ENCODE results near the gene WIPI1.
"Not testable (repeated sequence)": the region's sequence is repeated elsewhere in the genome, so short reads cannot be mapped to it uniquely, and the experiment has no call there.

Gene WIPI1, protein sequence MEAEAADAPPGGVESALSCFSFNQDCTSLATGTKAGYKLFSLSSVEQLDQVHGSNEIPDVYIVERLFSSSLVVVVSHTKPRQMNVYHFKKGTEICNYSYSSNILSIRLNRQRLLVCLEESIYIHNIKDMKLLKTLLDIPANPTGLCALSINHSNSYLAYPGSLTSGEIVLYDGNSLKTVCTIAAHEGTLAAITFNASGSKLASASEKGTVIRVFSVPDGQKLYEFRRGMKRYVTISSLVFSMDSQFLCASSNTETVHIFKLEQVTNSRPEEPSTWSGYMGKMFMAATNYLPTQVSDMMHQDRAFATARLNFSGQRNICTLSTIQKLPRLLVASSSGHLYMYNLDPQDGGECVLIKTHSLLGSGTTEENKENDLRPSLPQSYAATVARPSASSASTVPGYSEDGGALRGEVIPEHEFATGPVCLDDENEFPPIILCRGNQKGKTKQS

GRCh38 chr17:68457168-68457538 is at the start of gene WIPI1:
WIPI1 (minus strand) TSS chr17:68457496; CDS start chr17:68457421, 75 bp downstream.
- no peak for DNase-seq (ENCODE audit: low read depth)

- DNase-seq (ENCODE audit: low read depth): no peak
Measured at GRCh38 chr17:68505951-68506350, 48.7 kb upstream of the WIPI1 start.

DNA sequence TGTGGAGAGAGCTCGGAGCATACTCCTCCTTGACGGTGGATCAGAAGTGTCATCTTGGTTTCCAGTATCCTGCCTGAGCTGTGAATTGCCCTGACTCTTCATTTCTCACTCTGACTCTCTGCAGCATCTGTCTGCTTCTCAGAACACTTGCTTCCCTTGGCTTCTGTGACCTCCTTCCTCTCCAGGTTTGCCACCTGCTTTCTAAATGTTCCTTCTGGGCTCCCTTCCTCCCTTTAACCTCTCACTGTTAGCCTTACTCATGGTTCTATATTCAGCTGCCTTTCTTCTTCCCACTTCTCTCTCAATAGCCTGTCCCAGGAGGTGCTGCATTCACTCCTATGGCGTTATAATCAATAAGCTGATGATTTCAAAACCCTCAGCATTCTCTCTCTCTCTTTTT is 43.8 kb upstream of the WIPI1 start:
- DNase-seq (ENCODE audit: low read depth): no peak

DNA sequence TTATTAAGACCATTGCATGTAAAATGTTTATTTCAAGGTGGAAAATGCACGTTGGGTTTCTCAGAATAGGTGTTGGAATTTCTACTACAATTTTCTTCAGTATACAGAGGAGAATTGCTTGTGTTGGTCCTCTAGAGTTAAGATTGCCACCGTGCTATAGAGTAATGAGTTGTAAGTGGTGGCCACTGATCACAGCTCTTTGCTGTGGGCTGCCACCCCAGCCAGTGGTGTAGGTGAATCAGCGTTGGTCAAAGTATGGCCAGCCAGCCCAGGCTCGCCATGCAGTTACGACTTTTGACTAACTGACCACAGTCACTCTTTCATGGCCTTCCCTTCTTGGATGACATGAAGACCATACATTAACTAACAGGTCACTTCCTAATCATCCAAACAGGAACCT is 42.3 kb upstream of the WIPI1 start:
- no peak for DNase-seq (ENCODE audit: low read depth)

GRCh38 chr17:68498479-68499326 is 41.4 kb upstream of the WIPI1 start:
- DNase-seq (ENCODE audit: low read depth): no peak

- DNase-seq (ENCODE audit: low read depth): no peak
Measured at GRCh38 chr17:68497885-68498319, 40.6 kb upstream of the WIPI1 start.

- DNase-seq (ENCODE audit: low read depth): no peak
Measured at GRCh38 chr17:68495081-68495480, 37.8 kb upstream of the WIPI1 start.

DNA sequence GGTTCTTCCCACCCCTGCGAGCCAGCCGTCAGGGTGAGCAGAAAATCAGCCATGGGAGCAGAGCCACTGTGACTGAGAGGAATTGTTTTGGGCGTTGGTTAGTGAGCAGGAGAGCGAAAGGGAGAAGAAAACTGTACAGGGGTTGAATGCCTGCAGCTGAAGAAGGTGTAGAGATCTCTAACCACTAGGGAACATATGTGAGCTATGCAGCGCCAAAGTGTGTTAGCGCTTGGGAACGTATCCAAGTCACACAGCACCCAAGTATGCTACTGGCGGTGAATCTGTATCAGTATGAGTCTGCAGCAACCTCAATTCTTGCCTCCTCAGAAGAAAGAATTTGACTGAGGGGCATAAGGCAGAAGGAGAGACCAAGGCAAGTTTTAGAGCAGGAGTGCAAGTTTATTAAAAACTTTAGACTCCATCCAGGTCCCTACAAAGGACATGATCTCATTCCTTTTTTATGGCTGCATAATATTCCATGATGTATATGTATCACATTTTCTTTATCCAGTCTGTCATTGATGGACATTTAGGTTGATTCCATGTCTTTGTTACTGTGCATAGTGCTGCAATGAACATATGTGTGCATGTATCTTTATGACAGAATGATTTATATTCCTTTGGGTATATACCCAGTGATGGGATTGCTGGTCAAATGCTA is 35.2 kb upstream of the WIPI1 start:
- not testable (repeated sequence) for DNase-seq (ENCODE audit: low read depth)

- no peak for DNase-seq (ENCODE audit: low read depth)
Measured at GRCh38 chr17:68491381-68492231, 34.3 kb upstream of the WIPI1 start.

- no peak for DNase-seq (ENCODE audit: low read depth)
Measured at GRCh38 chr17:68489919-68490318, 32.6 kb upstream of the WIPI1 start.

- DNase-seq (ENCODE audit: low read depth): no peak
Measured at GRCh38 chr17:68484458-68484857, 27.2 kb upstream of the WIPI1 start.

- no peak for DNase-seq (ENCODE audit: low read depth)
Measured at GRCh38 chr17:68482576-68483041, 25.3 kb upstream of the WIPI1 start.

- DNase-seq (ENCODE audit: low read depth): no peak
Measured at GRCh38 chr17:68480885-68481284, 23.6 kb upstream of the WIPI1 start.

DNA sequence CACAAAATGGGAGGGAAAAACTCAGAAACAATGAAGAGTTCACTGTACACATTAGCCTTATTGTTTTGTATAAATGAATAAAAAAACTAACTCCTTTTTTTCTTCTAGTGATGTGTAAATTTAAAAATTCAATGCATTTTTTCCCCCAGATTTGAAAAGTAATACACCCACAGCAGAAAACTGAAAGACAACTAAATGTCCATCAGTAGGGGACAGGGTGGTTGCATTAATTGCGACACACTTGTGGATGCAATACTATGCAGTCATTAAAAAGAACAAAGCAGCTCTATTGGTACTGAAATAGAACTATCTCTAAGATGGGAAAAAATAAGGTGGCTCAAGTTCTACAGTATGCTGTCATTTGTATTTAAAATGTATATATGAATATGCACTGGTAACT is 13.7 kb upstream of the WIPI1 start:
- DNase-seq (ENCODE audit: low read depth): no peak

DNA sequence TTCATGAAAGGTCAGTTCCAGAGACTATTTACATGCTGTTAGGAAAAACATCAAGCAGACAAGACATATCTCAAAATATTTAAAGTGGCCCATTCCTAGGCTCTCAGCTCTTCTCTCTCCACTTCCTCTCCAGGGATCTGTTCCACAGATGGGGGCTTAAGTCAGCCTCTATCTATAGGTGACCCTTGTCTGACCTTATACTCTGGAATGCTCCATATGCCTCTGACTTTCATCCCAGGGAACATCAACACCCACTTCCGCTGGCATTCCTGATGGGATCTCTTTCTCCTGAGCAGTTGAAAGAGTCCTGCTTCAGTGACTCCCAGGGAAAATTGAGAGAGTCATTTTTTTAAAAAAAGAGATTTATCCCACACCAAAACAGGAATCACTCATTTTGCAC is 11.5 kb upstream of the WIPI1 start:
- no peak for DNase-seq (ENCODE audit: low read depth)

DNA sequence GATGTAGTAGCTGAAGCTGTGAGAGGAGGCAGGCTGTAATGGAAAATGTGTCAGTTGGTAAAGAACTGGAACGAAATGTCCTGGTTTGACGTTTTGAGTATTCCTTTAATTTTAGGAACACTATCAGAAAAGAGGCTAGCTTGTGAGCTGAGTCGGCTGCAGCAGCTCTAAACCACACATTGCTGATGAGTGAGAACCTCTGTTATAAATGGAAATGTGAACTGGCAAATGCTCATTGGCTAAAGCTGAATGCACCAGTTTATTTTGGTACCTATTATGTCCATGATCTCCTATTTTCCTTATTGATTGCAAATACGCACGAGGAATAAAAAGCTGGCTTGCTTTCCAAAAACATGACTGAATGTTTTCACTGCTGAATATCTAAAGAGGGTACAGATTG is 11.0 kb upstream of the WIPI1 start:
- no peak for DNase-seq (ENCODE audit: low read depth)

- DNase-seq (ENCODE audit: low read depth): no peak
Measured at GRCh38 chr17:68463211-68464019, 6.1 kb upstream of the WIPI1 start.

DNA sequence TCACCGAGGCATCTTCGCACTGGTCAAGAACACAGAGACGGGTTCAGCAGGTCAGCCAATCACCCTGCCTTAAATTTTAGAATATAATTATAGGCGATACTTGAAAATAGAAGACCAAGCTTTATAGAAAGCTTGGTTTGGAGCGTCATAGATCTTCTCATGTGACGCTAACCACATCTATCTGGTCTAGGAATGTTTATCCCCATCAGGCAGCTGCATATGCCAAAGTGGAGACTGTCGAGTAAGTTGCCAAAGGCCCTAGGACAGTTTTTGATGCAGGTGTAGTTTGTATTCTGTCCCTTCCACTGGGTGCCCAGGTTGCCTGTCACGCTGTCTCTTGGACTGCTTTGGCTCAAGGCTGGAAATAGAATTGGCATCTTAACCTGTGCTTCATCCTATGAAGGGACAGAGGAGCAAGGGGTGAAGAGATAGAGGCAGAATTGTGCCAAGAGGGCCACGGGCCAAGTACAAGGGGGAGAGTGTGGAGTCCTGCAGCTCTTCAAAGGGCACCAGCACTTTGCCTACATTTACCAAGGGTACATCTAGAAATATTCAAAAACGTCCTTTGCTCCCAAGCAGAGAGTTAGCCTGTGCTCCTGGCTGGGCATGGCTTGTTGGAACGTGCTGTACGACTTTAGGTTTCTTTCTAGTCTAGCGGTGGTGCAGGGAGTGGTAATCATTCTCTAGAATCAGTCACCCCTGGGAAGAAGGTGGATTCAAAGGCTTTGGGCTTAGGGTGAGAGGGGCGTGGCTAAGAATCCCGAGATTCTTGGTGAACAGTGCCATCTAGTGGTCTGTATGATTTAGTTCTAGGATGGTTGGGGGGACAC is 5.3 kb upstream of the WIPI1 start:
- DNase-seq (ENCODE audit: low read depth): no peak

DNA sequence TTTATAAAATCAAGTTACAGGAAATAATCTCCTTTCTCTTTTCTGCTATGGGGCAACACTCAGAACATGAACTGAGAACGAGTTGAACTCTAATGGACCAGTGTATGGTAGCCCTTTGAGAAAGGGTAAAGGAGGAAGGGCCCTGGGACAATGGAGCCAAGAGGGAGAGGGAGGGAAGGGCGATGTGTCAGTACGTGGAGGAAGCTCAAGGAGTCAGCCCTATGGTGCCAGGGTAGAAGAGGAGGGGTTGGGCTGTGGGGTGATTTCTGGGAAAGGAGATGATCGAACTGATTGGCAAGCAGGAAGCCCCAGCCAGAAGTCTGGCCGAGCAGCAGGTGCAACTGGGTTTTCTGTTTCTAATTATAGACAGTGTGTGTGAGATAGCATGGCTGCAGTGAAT is 4.3 kb upstream of the WIPI1 start:
- DNase-seq (ENCODE audit: low read depth): no peak

DNA sequence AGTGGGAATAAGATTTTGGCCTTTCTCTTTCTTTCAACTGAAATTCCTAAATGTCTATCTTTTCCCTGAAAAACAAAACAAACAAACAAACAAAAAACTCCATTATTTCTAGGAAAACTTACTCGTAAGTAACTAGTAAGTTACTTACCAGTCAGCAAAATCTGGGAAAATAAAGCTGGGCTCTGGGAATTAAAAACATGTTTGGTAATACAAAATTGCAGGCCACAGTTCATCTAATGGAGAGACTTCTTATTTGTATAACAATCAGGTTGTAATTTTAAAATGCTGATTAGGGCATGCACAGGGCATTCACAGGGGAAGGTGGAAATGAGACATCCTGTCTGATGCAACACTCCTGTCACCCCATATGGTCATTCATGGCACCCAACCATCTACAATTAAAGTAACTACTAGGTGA is 3.8 kb upstream of the WIPI1 start:
- DNase-seq (ENCODE audit: low read depth): no peak
